Left hindlimb (tissue), 1 donor: Measurements from ENCODE around the gene DIP2C.
"Not testable (repeated sequence)": the region's sequence is repeated elsewhere in the genome, so short reads cannot be mapped to it uniquely, and the experiment has no call there.

Source experiments
- DNase-seq: peaks from one replicate; pipeline ENCODE4 v3.0.0-alpha.2; 2018

Gene DIP2C

DNA sequence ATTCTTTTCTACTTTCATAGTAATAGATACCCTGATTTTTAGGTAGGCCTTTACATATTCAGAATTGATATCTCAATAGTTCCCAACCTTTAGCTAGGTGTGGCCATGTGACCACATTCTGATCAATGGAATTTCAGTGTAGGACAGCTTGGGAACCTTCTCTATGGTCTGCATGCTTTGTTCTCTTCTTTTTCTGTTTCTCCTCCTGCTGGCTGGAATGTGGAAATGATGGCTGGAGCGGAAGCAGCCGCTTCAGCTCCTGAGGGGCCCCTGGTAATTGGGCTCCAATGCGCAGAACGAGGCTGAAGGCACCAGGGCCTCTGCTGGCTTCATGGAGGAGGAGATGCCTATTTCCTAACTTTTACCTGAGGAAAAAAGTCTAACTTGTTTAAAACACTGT lies 401.7 kb downstream of the DIP2C start:
- no peak for DNase-seq

DNA sequence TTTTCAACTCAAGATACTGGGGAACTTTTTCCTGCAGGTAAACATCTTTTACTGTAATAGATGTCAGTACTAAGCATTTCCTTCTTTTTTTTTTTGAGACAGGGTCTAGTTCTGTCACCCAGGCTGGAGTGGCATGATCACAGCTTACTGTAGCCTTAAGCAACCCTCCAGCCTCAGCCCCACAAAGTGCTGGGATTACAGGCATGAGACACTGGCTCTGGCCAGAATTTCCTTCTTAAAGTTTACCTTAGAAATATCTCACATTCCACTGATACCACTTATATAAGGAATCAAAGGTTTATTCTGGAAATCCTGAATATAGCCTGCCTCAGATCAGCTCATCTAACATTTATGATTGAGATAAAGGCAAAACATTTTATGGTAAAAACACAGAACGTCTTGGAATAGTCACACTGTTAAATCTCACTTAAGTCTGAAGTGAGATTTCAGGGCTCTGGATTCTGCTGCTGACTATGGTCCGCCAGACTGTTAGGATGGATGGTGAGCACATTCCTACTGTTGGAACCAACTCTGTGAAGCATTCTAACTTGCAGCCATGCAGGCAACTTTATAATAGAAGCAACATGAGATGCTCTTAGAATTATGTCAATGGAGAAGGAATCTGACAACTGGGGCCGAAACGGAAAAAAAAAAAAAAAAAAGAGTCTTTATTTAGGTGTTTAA lies 402.3 kb downstream of the DIP2C start:
- DNase-seq: no peak

DNA sequence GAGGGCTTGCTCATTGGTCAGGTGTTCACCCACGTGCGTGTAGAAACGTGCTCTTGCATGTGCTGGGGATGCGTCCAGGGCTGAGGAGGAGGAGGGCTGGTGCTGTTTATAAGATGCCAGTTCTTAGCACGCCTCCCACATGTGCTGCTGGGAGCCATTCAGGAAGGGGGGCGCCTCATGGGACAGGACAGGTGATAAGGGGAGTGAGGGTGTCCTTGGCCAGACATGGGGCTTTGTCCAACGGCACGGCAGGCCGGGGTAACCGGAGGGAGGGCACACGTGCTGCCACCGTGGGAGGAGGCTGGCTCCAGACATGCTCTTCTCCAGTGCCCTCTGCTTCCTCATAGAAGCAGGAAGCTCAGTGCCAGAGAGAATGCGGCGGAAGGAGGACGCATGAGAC lies 404.3 kb downstream of the DIP2C start:
- no peak for DNase-seq

DNA sequence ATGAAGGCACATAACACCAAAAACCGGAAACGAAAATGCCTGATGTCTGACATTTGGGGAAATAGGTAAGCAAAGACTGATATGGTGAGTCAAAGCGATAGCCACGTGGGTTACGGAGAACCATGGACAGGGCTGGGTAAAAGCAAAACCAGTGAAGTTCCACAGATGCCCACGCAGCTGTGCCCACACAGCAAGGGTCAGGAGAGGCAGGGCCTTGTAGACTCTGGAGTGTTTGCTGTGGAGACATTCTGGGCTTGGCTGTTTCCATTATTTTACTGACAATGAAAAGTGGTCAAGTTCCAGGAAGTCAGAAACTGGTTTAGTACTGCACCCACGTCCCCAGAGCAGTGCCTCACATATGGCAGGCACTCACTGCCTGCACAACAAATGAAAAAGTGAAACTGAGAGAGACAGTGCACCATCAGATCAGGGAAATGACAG lies 405.5 kb downstream of the DIP2C start:
- DNase-seq: no peak

DNA sequence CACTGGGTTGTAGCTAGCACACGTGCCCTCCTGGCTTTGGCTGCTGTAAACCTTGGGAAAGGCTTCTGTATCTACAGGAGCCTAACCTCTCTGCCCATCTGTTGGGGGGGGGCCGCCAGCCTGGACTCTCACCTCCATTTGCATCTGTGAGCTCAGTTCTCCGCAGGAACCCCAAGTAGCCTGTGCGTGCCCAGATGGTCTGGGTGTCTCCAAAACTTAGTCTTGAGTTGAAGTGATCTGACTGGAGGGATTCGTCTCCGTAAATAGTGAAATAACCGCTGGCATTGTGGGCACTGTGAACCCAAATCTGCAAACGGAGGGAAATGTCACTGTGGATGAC lies 406.4 kb downstream of the DIP2C start:
- no peak for DNase-seq

DNA sequence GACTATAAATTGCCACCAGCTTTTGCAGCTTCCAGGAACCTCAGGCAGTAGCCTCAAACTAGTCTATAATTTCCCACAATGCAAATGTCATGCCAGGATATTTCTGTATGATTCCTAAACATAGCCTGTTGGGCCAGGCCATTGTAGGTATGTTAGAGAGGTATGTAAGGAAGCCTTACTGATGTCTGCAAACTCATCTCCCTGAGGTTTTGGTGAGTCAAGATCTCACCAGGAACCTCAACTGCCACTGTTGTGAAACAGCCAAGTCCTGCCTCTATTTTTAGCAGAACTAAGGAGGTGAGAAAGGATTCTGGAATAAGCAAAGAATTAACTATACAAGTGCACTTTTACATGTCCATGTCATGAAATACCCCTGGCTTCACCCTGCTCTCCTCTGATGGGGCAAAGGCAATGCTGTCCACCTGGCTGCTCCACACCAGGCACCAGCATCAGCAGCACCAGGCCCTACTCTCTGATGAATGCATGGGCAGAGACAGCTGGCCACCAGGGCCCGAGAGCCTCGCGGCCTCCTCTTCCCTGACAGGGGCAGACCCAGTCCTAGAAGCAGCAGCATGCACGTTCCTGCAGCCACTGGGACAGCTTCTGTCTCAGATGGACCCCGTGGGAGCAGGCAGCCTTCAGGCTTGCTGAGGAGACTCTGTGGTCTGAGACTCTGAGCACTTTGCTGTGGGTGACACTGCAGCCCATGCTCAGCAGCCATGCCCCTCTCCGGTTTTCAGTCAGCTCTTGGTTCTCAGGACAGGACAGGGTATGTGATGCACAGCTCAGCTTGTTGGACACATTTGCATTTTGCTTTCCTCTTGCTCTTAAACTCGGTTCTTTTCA lies 407.0 kb downstream of the DIP2C start:
- DNase-seq: no peak

DNA sequence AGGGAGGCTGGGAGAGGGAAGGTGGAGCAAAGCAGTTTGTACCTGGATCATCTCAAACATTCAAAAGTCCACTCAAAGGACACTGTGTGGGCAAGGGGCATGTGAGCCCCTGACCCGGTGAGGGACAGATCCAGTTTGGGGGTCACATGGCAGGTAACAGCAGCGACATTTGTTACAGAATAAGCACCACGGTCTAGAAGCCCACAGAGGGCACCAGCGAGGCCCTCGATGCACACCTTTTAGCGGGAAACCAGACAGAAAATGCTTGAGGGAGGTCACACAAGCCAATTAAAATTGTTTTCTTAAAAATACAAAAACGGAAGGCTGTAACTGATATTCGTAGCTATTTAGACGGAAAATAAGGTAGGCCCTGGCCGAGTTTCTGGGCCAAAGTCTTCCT lies 409.8 kb downstream of the DIP2C start:
- DNase-seq: no peak

DNA sequence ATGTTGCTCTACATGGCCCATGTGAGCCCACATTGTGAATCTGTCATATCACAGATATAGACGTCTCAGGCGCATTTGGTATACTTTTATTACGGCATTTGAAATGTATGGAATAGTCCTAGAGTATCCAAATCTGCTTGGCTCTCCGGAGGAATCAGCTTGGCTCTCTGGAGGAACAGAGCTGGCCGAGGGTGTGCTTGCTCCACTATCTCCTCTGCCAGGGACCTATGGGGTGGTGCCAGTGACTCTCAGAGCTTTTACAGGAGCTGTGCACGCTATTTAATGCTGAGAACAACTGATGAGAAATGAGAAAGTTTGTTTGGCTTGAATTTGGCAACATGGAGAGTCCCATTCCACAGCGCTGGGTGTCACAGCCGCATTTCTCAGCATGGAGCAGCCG lies 410.2 kb downstream of the DIP2C start:
- no peak for DNase-seq

DNA sequence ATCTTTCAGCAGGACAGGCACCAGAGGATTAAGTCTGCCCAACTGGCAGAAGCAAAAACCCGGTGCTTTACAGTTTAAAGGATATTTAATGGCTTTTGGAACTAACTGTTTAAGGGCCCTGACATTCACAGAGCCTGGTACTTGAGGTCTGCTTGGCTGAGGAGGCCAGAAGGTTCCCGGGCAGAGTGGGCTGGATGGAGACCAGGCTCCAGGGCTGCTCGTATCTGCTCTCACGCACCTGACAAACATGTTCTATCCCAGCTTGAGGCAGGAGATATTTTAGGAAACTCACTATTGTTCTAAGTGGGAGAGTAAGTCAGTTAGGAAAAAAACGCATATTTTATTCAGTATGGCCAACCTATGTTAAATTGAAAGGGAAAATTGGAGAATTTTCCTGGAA lies 410.8 kb downstream of the DIP2C start:
- no peak for DNase-seq

DNA sequence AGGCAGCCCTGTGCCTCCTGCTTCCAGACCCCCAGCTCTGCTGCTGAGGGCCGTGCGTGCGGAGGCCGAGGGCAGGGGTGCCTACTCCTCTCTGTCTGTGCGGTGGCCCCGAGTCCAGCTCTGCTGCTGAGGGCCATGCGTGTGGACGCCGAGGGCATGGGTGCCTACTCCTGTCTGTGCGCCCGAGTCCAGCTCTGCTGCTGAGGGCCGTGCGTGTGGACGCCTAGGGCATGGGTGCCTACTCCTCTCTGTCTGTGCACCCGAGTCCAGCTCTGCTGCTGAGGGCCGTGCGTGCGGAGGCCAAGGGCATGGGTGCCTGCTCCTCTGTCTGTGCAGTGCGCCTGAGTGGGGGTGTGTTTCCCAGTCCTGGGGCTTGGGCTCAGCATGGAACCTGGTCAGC lies 411.5 kb downstream of the DIP2C start:
- no peak for DNase-seq

DNA sequence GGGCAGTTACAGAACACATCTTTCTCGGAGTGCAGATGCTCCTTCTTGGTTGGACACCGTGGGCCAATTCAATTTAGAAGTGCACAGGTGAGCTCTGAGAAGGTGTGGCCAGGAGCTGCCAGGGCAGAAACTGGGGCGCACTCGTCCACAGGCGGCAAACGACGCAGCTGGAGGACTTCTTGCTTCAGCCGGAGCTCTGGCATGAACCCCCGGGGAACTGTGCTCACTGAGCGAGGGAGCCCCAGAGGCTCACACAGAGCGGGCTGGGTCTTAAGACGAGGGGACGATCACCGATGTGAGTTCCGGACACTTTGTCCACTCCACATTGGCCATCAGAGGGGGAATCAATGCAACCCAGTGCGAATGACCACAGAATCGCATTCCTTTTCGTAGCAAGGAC lies 413.8 kb downstream of the DIP2C start:
- no peak for DNase-seq

DNA sequence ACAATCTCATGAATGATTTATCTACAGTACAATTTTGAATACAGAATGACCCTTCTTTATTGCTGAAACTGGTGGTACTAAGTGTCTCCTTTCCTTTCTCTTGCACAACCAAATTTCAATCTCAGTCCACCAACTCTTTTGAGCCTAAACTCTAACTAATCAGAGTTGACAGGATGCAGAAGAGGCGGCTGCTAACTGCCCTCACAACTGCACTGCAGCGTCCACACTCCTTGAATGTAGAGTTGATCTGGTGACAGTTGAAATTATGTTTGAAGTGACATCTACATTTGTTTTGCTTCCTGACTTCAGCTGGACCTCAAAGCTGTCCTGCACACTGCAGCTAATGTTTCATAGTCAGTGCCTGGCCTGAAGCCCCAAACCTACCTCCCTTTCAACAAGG lies 414.6 kb downstream of the DIP2C start:
- no peak for DNase-seq

DNA sequence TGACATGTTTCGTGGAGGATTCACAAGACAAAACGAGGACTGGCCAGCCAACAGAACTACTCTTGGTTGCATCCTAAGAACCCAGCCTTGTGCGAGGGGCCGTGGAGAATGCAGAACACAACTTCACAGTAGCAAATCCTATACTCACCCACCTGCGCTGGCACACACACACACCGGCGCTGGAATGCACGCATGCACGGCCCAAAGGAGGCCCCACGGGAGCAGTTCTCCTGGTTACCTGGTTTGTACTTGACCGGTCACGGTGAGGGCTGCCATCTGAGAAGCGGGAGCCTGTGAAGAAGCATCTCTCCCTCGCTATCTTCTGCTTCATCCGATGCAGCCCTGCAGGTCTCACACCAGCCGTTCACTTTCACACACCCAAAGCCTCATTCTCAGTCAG lies 416.4 kb downstream of the DIP2C start:
- no peak for DNase-seq

DNA sequence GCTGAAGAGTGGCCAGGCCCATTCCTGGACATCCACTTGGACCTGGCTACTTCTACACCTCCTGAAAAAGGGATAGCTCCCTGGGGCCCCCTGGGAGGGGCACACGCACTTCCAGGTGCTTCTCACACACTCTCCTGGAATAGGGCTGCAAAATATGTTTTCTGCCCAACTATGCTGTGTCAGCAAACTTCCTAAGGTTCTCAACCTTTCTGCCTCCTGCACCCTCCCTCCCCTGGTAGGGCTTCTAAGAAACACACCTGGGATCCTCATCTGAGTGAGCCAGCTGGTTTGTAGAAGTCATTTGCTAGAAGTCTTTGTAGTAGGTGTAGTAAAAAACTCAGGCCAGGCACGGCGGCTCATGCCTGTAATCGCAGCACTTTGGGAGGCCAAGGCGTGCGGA lies 417.7 kb downstream of the DIP2C start:
- DNase-seq: no peak

DNA sequence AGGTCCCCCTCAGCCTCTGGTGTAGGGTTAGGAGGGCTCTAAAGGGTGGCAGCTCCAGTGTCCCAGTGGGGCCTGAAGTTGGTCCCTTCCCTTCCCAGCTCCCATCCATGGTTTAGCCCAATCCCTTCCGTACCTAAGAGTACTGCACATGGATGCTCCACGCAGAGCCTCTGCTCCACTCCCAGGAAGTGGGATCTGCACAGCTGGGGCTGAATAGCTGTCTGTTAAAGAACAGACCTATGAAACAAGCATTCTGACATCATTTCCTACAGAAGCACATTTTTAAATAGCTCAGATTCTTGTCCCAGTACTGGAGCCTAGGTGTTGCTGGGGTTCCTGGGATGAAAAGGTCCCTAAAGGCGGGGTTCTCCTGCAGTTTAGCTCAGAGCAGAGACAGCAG lies 418.3 kb downstream of the DIP2C start:
- DNase-seq: no peak

DNA sequence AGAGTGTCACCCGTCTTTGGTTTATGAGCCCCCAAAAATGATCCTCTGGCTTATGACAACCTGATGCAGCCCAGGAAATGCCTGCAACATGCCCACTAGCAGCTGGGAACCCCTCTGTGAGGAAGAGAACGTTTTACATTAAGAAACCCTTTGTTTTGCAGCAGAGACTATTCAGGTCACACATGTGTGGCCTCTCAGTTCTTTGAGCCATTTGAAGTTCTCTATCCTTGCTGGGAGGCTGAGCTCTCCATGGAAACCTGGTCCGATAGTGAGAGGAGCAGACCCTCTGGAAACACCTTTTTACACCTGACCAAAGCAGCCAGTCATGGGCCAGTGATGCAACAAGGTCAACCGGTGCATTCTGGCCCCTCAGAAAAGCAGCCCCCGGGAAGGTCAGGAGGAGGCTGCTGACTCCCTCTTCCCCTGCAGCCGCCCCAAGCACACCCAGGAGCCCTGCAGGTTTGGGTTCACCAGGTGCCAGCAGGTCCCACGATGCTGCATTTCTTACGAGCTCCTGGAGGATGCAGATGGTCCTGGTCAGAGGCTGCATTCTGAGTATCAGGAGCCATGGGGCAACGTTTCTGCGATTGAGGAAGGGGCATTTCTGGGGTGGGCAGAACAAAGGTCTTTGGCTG lies 419.9 kb downstream of the DIP2C start:
- no peak for DNase-seq

DNA sequence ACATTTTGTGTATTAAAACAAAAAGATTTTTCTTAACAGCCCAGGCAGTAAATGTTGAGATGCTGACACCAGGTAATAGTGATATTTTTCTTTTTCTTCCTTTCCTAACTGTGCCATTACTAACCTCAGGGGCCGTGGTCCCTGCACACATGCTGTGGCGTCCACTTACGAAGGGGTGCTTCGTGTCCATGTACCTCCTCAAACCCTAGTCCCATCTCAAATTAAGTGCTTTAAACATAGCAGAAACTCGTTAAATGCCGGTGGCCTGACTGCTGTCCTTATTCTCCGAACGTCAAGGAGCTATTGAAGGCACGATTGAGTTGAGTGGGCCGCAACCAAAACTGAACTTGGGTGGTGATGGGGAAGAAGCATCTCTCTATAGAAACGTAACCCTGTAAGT lies 421.8 kb downstream of the DIP2C start:
- no peak for DNase-seq

DNA sequence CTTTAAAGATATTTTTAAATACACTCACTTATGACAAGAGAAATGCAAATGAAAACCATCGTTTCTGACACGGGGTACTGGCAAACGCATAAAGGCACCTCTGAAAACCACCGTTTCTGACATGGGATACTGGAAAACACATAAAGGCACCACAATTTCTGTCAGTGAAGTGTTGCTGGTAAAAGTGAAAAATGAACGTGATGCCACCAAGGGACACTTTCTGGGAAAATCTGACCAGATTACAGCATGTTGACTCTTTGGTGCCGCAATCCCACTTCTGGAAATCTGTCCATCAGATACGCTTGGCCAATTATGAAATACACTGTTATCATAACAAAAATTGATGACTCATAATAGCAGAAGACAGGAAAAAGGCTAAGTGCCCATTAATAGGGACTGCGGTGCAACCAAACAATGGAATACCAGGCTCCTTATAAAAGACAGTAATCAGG lies 422.5 kb downstream of the DIP2C start:
- no peak for DNase-seq

DNA sequence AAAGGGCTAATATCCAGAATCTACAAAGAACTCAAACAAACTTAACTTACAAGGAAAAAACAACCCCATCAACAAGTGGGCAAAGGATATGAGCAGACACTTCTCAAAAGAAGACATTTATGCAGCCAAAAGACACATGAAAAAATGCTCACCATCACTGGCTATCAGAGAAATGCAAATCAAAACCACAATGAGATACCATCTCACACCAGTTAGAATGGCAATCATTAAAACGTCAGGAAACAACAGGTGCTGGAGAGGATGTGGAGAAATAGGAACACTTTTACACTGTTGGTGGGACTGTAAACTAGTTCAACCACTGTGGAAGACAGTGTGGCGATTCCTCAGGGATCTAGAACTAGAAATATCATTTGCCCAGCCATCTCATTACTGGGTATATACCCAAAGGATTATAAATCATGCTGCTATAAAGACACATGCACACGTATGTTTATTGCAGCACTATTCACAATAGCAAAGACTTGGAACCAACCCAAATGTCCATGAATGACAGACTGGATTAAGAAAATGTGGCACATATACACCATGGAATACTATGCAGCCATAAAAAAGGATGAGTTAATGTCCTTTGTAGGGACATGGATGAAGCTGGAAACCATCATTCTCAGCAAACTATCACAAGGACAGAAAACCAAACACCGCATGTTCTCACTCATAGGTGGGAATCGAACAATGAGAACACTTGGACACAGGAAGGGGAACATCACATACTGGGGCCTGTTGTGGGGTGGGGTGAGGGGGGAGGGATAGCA lies 423.5 kb downstream of the DIP2C start:
- not testable (repeated sequence) for DNase-seq

DNA sequence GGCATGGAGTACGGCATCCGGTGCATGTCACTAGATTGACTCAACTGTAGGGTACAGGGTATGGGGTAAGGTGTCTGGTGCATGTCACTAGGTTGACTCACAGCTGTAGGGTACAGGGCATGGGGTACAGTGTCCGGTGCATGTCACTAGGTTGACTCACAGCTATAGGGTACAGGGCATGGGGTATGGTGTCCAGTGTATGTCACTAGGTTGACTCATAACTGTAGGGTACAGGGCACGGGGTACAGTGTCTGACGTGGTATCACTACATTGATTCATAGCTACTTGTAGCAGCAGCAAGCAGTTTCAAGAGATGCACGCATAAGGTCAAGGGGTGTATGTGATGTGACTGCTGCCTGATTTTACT lies 424.4 kb downstream of the DIP2C start:
- DNase-seq: not testable (repeated sequence)

DNA sequence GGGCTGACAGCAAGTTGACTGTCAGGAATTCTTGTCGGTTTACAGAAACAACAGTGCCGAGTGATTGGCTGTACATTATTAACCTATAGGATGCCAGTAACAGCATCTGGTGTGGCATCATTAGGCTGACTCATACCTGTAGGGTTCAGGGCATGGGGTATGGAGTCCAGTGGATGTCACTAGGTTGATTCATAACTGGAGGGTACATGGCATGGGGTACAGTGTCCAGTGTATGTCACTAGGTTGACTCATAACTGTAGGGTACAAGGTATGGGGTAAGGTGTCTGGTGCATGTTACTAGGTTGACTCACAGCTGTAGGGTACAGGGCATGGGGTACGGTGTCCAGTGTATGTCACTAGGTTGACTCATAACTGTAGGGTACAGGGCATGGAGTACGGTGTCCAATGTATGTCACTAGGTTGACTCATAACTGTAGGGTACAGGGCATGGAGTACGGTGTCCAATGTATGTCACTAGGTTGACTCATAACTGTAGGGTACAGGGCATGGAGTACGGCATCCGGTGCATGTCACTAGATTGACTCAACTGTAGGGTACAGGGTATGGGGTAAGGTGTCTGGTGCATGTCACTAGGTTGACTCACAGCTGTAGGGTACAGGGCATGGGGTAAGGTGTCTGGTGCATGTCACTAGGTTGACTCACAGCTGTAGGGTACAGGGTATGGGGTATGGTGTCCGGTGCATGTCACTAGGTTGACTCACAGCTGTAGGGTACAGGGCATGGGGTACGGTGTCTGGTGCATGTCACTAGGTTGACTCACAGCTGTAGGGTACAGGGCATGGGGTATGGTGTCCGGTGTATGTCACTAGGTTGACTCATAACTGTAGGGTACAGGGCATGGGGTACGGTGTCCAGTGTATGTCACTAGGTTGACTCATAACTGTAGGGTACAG lies 425.1 kb downstream of the DIP2C start:
- DNase-seq: not testable (repeated sequence)

DNA sequence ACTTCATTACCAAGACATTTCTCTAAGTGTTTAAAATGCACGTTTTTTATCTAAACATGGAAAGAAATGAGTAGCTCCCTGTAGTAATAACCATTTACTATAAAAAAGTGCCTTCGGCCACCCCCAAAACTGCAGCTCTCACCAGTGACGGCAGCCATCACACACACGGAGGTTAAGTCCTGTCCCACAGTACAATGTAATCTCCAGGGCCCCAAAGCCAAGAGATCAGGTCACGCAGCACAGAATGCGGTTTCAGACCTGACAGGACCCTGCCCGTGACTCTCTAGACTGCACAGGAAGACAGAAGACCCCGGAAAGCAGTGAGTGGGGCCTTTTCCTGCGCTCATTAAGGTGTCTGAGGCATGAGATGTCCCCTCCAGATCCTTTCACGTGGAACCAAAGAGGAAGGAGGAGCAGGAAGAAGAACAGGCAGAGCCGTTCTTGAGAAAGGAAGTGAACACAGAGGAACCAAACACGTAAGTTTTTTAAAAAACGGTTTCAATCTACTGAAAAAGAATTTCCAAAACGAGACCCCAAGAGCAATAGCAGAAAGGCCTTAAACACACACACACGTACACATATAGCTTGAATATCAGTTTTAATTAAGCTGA lies 428.5 kb downstream of the DIP2C start:
- no peak for DNase-seq
